Measurements from ENCODE around the gene OLFML3. TPM values are rescaled to one million over a fixed set of nuclear protein-coding genes. Genes with fewer than 3 reads are reported as not detected.

Gene OLFML3
- total RNA-seq, 2 donors from 2014 or later = 15.8 to 25.1 TPM

- no peak overlapping the region for H3K27ac ChIP-seq
- no peak overlapping the region for H3K4me3 ChIP-seq
- no peaks in the 10 kb centered on the region for H3K4me1 ChIP-seq (replicated peaks)
- no peaks in the 10 kb centered on the region for H3K9me3 ChIP-seq
- TF ChIP-seq CTCF (IDR thresholded peaks at IDR 0.05) (no peak), POLR2A (IDR thresholded peaks at IDR 0.05) (no peak), POLR2AphosphoS5 (IDR thresholded peaks at IDR 0.05) (no peak)
- 79% methylated on average over 16 of the region's 16 CpGs for WGBS
- H3K36me3 ChIP-seq = no peaks in the 10 kb centered on the region
- no peaks in the 10 kb centered on the region for H3K27me3 ChIP-seq (replicated peaks; ENCODE audit: insufficient read depth)
- no peak for DNase-seq (ENCODE audit: low spot score)
- intact Hi-C loops (cut with DNase I) = no loop called here
Measured at GRCh38 chr1:113940365-113941244, 38.7 kb upstream of the OLFML3 start.

GRCh38 chr1:113941245-113941559, 38.1 kb upstream of the OLFML3 start:
- no peak for DNase-seq (ENCODE audit: low spot score)
- H3K9me3 ChIP-seq = no peaks in the 10 kb centered on the region
- no peak overlapping the region for H3K27ac ChIP-seq
- intact Hi-C loops (cut with DNase I) = no loop called here
- H3K4me3 ChIP-seq = no peak overlapping the region
- H3K27me3 ChIP-seq (replicated peaks; ENCODE audit: insufficient read depth) = no peaks in the 10 kb centered on the region
- no peaks in the 10 kb centered on the region for H3K36me3 ChIP-seq
- no peaks in the 10 kb centered on the region for H3K4me1 ChIP-seq (replicated peaks)
- no peak for TF ChIP-seq POLR2AphosphoS5 (IDR thresholded peaks at IDR 0.05)
- TF ChIP-seq CTCF (IDR thresholded peaks at IDR 0.05) = no peak
- no peak for TF ChIP-seq POLR2A (IDR thresholded peaks at IDR 0.05)
- 80% methylated on average over 7 of the region's 7 CpGs for WGBS

GRCh38 chr1:113942527-113942926, 36.7 kb upstream of the OLFML3 start:
- peaks cover 3% of the 10 kb centered on the region for H3K4me1 ChIP-seq (replicated peaks)
- intact Hi-C loops (cut with DNase I) = no loop called here
- no peak for DNase-seq (ENCODE audit: low spot score)
- TF ChIP-seq POLR2AphosphoS5 (IDR thresholded peaks at IDR 0.05) = no peak
- TF ChIP-seq CTCF (IDR thresholded peaks at IDR 0.05) = no peak
- no peak for TF ChIP-seq POLR2A (IDR thresholded peaks at IDR 0.05)
- H3K4me3 ChIP-seq = no peak overlapping the region
- H3K27ac ChIP-seq = no peak overlapping the region
- H3K27me3 ChIP-seq (replicated peaks; ENCODE audit: insufficient read depth) = no peaks in the 10 kb centered on the region
- no peaks in the 10 kb centered on the region for H3K36me3 ChIP-seq
- no peaks in the 10 kb centered on the region for H3K9me3 ChIP-seq

- Histone ChIP-seq H3K4me1 (replicated peaks) (peaks cover 3% of the 10 kb centered on the region), H3K27ac (no peak overlapping the region)
- intact Hi-C loops (cut with DNase I) = no loop called here
Measured at GRCh38 chr1:113943028-113943811, 36.1 kb upstream of the OLFML3 start.

More at GRCh38 chr1:113943028-113943811, 36.1 kb upstream of the OLFML3 start:
- Histone ChIP-seq H3K9me3 (no peaks in the 10 kb centered on the region), H3K27me3 (replicated peaks; ENCODE audit: insufficient read depth) (no peaks in the 10 kb centered on the region), H3K36me3 (no peaks in the 10 kb centered on the region), H3K4me3 (no peak overlapping the region)
- DNase-seq (ENCODE audit: low spot score) = no peak
- no peak for TF ChIP-seq POLR2AphosphoS5 (IDR thresholded peaks at IDR 0.05)
- TF ChIP-seq CTCF (IDR thresholded peaks at IDR 0.05) = no peak
- TF ChIP-seq POLR2A (IDR thresholded peaks at IDR 0.05) = no peak
